GM23338 (cell line): Measurements from ENCODE around the gene TUBB1. TPM values are rescaled to one million over a fixed set of nuclear protein-coding genes. Genes with fewer than 3 reads are reported as not detected.
A peak's percentile ranks its signal among the peaks of the same experiment; 100 is the strongest.

Experiments
- ATAC-seq: fragments of 200-7000 bp; cut with Tn5 transposase; 3 replicates; pipeline ENCODE4 v1.9.1; 2020
- DNase-seq: peaks from one replicate; pipeline ENCODE4 v3.0.0-alpha.2; 2015; ENCODE audit warnings: low spot score
- H2AFZ ChIP-seq: fragments of 200-600 bp; sonication (generic); 2 replicates; pipeline ENCODE4 v1.8.0; 2016; ENCODE audit warnings: antibody characterized with exemption, mild to moderate bottlenecking, moderate library complexity
- H3F3A ChIP-seq: fragments of 200-600 bp; sonication (generic); replicated peaks from 2 replicates; pipeline ENCODE4 v1.8.0; 2017; ENCODE audit warnings: antibody characterized with exemption, mixed run types, low read depth
- H3K27ac ChIP-seq: fragments of 200-600 bp; sonication (generic); 2 replicates; pipeline ENCODE4 v1.6.1; 2016; ENCODE audit warnings: low read depth
- H3K27me3 ChIP-seq: fragments of 200-600 bp; sonication (generic); 2 replicates; pipeline ENCODE4 v1.8.0; 2016; ENCODE audit warnings: mild to moderate bottlenecking, mixed run types, moderate library complexity; ENCODE audit not compliant: insufficient read depth
- H3K36me3 ChIP-seq: fragments of 200-600 bp; sonication (generic); 2 replicates; pipeline ENCODE4 v1.8.0; 2016; ENCODE audit warnings: mild to moderate bottlenecking; ENCODE audit not compliant: insufficient read depth
- H3K4me1 ChIP-seq: fragments of 200-600 bp; sonication (generic); 2 replicates; pipeline ENCODE4 v1.8.0; 2016; ENCODE audit warnings: mild to moderate bottlenecking, moderate library complexity; ENCODE audit not compliant: insufficient read depth
- H3K4me2 ChIP-seq: fragments of 200-600 bp; sonication (generic); 2 replicates; pipeline ENCODE4 v1.7.1; 2017; ENCODE audit warnings: mixed run types
- H3K4me3 ChIP-seq: fragments of 200-600 bp; sonication (generic); 2 replicates; pipeline ENCODE4 v1.6.1; 2016; ENCODE audit warnings: mixed run types
- H3K79me2 ChIP-seq: fragments of 200-600 bp; sonication (generic); replicated peaks from 2 replicates; pipeline ENCODE4 v1.8.0; 2017; ENCODE audit warnings: mild to moderate bottlenecking; ENCODE audit not compliant: insufficient read depth
- H3K9me2 ChIP-seq: fragments of 200-600 bp; sonication (generic); 2 replicates; pipeline ENCODE4 v1.8.0; 2017; ENCODE audit not compliant: insufficient read depth
- H4K20me1 ChIP-seq: fragments of 200-600 bp; sonication (generic); replicated peaks from 2 replicates; pipeline ENCODE4 v1.8.0; 2017; ENCODE audit warnings: mild to moderate bottlenecking; ENCODE audit not compliant: insufficient read depth
- H3K27ac Mint-ChIP-seq: 2 replicates; pipeline ENCODE4 v1.8.0; 2020; ENCODE audit warnings: inconsistent platforms, mild to moderate bottlenecking, moderate library complexity, mixed read lengths
- H3K27me3 Mint-ChIP-seq: 3 replicates; pipeline ENCODE4 v1.8.0; 2022; ENCODE audit warnings: low read depth, mild to moderate bottlenecking, moderate library complexity, mixed read lengths, inconsistent platforms; ENCODE audit not compliant: insufficient read depth, poor library complexity
- H3K36me3 Mint-ChIP-seq: 3 replicates; pipeline ENCODE4 v1.8.0; 2021; ENCODE audit warnings: low read depth, mild to moderate bottlenecking, inconsistent platforms, moderate library complexity, mixed read lengths
- H3K4me1 Mint-ChIP-seq: 3 replicates; pipeline ENCODE4 v1.8.0; 2020; ENCODE audit warnings: mild to moderate bottlenecking, inconsistent platforms, mixed read lengths
- H3K4me3 Mint-ChIP-seq: 3 replicates; pipeline ENCODE4 v1.8.0; 2021; ENCODE audit warnings: moderate library complexity, mild to moderate bottlenecking, inconsistent platforms, mixed read lengths
- H3K9me3 Mint-ChIP-seq: 3 replicates; pipeline ENCODE4 v1.8.0; 2020; ENCODE audit warnings: moderate library complexity, mild to moderate bottlenecking, inconsistent platforms, mixed read lengths
- CREB1 ChIP-seq: fragments of 250-450 bp; sonication (Bioruptor Pico); IDR thresholded peaks from 2 replicates; pipeline ENCODE4 v1.5.0; 2020; ENCODE audit warnings: low read depth, mild to moderate bottlenecking, moderate library complexity
- CTCF ChIP-seq, 2 experiments: fragments of 200-600 bp in 1 of 2; sonication (generic) in 1 of 2; conservative IDR thresholded peaks; 2 replicates each; pipeline versions ENCODE4 v1.5.1 to v1.6.1; 2016 to 2017; ENCODE audit warnings: antibody characterized with exemption in 2 of 2, low read depth in 2 of 2, mild to moderate bottlenecking in 2 of 2, moderate library complexity in 1 of 2
- EZH2phosphoT487 ChIP-seq: fragments of 200-600 bp; sonication (generic); IDR thresholded peaks from one replicate; pipeline ENCODE4 v1.8.1; 2018; ENCODE audit warnings: antibody characterized with exemption; ENCODE audit not compliant: unreplicated experiment
- JUNB ChIP-seq: IDR thresholded peaks from one replicate; pipeline ENCODE4 v1.6.1; 2016; ENCODE audit warnings: antibody characterized with exemption; ENCODE audit not compliant: unreplicated experiment
- STAT1 ChIP-seq: IDR thresholded peaks from one replicate; pipeline ENCODE4 v1.6.1; 2016; ENCODE audit warnings: antibody characterized with exemption; ENCODE audit not compliant: unreplicated experiment
- ZNF114 ChIP-seq: fragments of 250-450 bp; sonication (Bioruptor Pico); IDR thresholded peaks from 2 replicates; pipeline ENCODE4 v1.5.0; 2020; ENCODE audit warnings: mild to moderate bottlenecking, moderate library complexity
- polyA plus RNA-seq: library from polyadenylated mRNA; unstranded; fragments of >200 nt; fragmentation: Nextera tagmentation; extraction: Ambion mirVana; gene quantifications from 2 replicates; pipeline ENCODE4 v1.2.1, GENCODE V29; 2016
- total RNA-seq: library from RNA; depleted of rRNA; stranded (reverse); fragments of >200 nt; shearing (Covaris generic); gene quantifications from 2 replicates; pipeline ENCODE4 v1.2.3, GENCODE V29; 2014
- TF ChIP-seq, protein P1 (sequence below): fragments of 250-450 bp; sonication (Bioruptor Pico); IDR thresholded peaks from 2 replicates; pipeline ENCODE4 v1.5.0; 2020; ENCODE audit warnings: mild to moderate bottlenecking, moderate library complexity

Gene TUBB1
- total and polyA plus RNA-seq, 2 experiments from 2014 or later: not detected

DNA sequence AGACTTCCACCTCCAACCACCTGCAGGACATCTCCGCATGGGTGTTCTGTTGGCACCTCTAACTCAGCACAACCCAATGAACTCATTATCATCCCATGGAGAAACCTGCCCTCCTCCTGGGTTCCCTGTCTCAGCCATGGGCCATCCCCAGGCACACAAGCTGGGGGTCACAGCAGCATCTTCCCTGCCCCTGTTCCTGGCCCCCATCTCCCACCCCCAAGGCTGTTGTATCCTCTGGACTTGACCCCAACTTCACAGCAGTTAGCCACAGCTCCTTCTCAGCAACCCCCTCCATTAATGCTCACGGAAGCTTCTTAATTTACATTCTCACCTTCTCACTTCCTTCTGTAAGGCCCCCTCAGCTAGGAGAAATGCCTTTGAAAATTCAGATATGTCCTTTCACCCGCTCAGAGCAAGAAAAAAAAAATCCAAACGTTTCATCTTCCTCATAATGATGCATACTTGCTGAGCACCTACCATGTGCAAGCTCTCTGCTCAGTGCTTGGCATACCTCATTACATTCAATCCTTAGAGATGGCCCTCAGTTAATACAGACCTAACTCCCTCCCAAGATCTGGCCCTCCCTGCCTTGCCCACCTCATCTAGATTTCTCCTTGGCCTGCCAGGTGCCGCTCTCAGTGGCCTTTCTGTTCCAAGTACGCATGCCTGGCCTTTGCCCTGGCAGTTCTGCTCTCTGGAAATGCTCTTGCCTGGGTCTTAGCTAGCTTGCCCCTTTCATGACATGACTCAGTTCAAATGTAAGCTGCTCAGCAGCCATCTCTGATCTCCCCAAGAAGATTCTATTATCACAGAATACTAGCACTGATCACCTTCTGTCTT, 40.7 kb upstream of the TUBB1 start:
- no peak overlapping the region for H3K27ac Mint-ChIP-seq
- Histone ChIP-seq H3F3A (no peaks in the 10 kb centered on the region), H3K79me2 (peaks cover 21% of the 10 kb centered on the region), H3K4me2 (no peak overlapping the region), H3K4me1 (peaks cover 12% of the 10 kb centered on the region), H4K20me1 (no peaks in the 10 kb centered on the region), H3K36me3 (no peaks in the 10 kb centered on the region), H3K27ac (no peak overlapping the region), H3K9me2 (no peaks in the 10 kb centered on the region; the same call in 1 of the 2 replicates), H3K27me3 (no peaks in the 10 kb centered on the region), H3K4me3 (no peak overlapping the region), H2AFZ (0 out of 2 replicates have a peak overlapping the region, but pooled peaks have one; percentile 32)
- H3K4me1 Mint-ChIP-seq: peaks cover 20% of the 10 kb centered on the region
- no peak for ATAC-seq
- no peak overlapping the region for H3K4me3 Mint-ChIP-seq
- H3K36me3 Mint-ChIP-seq: peaks cover 6% of the 10 kb centered on the region
- no peak for TF ChIP-seq JUNB
- no peak for TF ChIP-seq STAT1
- TF ChIP-seq ZNF114 (CRISPR knock-in tag): no peak
- no peak for TF ChIP-seq EZH2phosphoT487
- TF ChIP-seq CTCF (conservative IDR thresholded peaks at IDR 0.05; ENCODE audit: low read depth in 2 of 2): no peak
- TF ChIP-seq, protein P1, sequence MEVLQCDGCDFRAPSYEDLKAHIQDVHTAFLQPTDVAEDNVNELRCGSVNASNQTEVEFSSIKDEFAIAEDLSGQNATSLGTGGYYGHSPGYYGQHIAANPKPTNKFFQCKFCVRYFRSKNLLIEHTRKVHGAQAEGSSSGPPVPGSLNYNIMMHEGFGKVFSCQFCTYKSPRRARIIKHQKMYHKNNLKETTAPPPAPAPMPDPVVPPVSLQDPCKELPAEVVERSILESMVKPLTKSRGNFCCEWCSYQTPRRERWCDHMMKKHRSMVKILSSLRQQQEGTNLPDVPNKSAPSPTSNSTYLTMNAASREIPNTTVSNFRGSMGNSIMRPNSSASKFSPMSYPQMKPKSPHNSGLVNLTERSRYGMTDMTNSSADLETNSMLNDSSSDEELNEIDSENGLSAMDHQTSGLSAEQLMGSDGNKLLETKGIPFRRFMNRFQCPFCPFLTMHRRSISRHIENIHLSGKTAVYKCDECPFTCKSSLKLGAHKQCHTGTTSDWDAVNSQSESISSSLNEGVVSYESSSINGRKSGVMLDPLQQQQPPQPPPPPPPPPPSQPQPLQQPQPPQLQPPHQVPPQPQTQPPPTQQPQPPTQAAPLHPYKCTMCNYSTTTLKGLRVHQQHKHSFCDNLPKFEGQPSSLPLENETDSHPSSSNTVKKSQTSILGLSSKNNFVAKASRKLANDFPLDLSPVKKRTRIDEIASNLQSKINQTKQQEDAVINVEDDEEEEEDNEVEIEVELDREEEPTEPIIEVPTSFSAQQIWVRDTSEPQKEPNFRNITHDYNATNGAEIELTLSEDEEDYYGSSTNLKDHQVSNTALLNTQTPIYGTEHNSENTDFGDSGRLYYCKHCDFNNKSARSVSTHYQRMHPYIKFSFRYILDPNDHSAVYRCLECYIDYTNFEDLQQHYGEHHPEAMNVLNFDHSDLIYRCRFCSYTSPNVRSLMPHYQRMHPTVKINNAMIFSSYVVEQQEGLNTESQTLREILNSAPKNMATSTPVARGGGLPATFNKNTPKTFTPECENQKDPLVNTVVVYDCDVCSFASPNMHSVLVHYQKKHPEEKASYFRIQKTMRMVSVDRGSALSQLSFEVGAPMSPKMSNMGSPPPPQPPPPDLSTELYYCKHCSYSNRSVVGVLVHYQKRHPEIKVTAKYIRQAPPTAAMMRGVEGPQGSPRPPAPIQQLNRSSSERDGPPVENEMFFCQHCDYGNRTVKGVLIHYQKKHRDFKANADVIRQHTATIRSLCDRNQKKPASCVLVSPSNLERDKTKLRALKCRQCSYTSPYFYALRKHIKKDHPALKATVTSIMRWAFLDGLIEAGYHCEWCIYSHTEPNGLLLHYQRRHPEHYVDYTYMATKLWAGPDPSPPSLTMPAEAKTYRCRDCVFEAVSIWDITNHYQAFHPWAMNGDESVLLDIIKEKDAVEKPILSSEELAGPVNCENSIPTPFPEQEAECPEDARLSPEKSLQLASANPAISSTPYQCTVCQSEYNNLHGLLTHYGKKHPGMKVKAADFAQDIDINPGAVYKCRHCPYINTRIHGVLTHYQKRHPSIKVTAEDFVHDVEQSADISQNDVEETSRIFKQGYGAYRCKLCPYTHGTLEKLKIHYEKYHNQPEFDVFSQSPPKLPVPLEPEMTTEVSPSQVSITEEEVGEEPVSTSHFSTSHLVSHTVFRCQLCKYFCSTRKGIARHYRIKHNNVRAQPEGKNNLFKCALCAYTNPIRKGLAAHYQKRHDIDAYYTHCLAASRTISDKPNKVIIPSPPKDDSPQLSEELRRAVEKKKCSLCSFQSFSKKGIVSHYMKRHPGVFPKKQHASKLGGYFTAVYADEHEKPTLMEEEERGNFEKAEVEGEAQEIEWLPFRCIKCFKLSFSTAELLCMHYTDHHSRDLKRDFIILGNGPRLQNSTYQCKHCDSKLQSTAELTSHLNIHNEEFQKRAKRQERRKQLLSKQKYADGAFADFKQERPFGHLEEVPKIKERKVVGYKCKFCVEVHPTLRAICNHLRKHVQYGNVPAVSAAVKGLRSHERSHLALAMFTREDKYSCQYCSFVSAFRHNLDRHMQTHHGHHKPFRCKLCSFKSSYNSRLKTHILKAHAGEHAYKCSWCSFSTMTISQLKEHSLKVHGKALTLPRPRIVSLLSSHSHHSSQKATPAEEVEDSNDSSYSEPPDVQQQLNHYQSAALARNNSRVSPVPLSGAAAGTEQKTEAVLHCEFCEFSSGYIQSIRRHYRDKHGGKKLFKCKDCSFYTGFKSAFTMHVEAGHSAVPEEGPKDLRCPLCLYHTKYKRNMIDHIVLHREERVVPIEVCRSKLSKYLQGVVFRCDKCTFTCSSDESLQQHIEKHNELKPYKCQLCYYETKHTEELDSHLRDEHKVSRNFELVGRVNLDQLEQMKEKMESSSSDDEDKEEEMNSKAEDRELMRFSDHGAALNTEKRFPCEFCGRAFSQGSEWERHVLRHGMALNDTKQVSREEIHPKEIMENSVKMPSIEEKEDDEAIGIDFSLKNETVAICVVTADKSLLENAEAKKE (CRISPR knock-in tag): no peak
- no peak for TF ChIP-seq CREB1 (CRISPR knock-in tag)
- no peak for DNase-seq
- peaks cover 12% of the 10 kb centered on the region for H3K27me3 Mint-ChIP-seq
- peaks cover 14% of the 10 kb centered on the region; the same call in 2 of the 3 replicates for H3K9me3 Mint-ChIP-seq
